ENCODE results near the gene ATP2C2. TPM values are rescaled to one million over a fixed set of nuclear protein-coding genes. Genes with fewer than 3 reads are reported as not detected.

Gene ATP2C2
- total RNA-seq, 1 experiment from 2014 or later, result 4.0 TPM

GRCh38 chr16:84408314-84408690 lies 40.0 kb downstream of the ATP2C2 start:
- no peak overlapping the region for H3K4me3 Mint-ChIP-seq
- TF ChIP-seq, protein P1, sequence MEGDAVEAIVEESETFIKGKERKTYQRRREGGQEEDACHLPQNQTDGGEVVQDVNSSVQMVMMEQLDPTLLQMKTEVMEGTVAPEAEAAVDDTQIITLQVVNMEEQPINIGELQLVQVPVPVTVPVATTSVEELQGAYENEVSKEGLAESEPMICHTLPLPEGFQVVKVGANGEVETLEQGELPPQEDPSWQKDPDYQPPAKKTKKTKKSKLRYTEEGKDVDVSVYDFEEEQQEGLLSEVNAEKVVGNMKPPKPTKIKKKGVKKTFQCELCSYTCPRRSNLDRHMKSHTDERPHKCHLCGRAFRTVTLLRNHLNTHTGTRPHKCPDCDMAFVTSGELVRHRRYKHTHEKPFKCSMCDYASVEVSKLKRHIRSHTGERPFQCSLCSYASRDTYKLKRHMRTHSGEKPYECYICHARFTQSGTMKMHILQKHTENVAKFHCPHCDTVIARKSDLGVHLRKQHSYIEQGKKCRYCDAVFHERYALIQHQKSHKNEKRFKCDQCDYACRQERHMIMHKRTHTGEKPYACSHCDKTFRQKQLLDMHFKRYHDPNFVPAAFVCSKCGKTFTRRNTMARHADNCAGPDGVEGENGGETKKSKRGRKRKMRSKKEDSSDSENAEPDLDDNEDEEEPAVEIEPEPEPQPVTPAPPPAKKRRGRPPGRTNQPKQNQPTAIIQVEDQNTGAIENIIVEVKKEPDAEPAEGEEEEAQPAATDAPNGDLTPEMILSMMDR (conservative IDR thresholded peaks at IDR 0.05), result no peak
- no peak overlapping the region for H3K14ac ChIP-seq (ENCODE audit: insufficient read depth, low read length)
- H2AK5ac ChIP-seq (ENCODE audit: insufficient read length, low read length), result no peak overlapping the region
- no peak overlapping the region for H4K5ac ChIP-seq (ENCODE audit: insufficient read length, low read depth, low read length)
- H2BK12ac ChIP-seq (ENCODE audit: insufficient read length, low read depth, low read length), result no peak overlapping the region
- no peak overlapping the region for H4K8ac ChIP-seq (replicated peaks; ENCODE audit: insufficient read length, low read depth, low read length)
- H3K36me3 Mint-ChIP-seq (ENCODE audit: insufficient read depth in 1 of 3, low read depth in 3 of 3), result no peaks in the 10 kb centered on the region
- H2BK120ac ChIP-seq (ENCODE audit: low read depth, low read length, poor library complexity, severe bottlenecking), result no peak overlapping the region
- H3K23me2 ChIP-seq (ENCODE audit: insufficient read length, low read depth, low read length, poor library complexity, severe bottlenecking), result no peaks in the 10 kb centered on the region
- H3K56ac ChIP-seq (ENCODE audit: insufficient read length, low read depth, low read length), result no peak overlapping the region
- peaks cover 7% of the 10 kb centered on the region; the same call in 1 of the 2 replicates for H3K27me3 Mint-ChIP-seq (ENCODE audit: low read depth)
- no peaks in the 10 kb centered on the region for H3K79me1 ChIP-seq (ENCODE audit: insufficient read depth, low read depth, low read length, poor library complexity, severe bottlenecking)
- no peaks in the 10 kb centered on the region for H3K4me1 ChIP-seq (ENCODE audit: insufficient read depth, low read length)
- H3K27ac ChIP-seq (ENCODE audit: insufficient read length, low read depth, low read length), result no peak overlapping the region
- DNase-seq, result no peak
- WGBS (ENCODE audit: extremely low coverage, insufficient read length, low lambda C conversion rate), result no CpG with 5 or more reads among the region's 10 CpGs
- no peaks in the 10 kb centered on the region; a peak in 1 of 5 replicates for H3K9me3 Mint-ChIP-seq
- H3T11ph ChIP-seq (ENCODE audit: low read length), result no peak overlapping the region
- H3K4me2 ChIP-seq (ENCODE audit: insufficient read depth, insufficient read length, low read length), result no peak overlapping the region
- no peak overlapping the region for H3K27ac Mint-ChIP-seq
- no peak overlapping the region for H2AFZ ChIP-seq (ENCODE audit: low read length)
- no peaks in the 10 kb centered on the region for H3K9me3 ChIP-seq (ENCODE audit: control insufficient read depth, low read depth, low read length)
- no peaks in the 10 kb centered on the region for H3K27me3 ChIP-seq (ENCODE audit: insufficient read depth, low read length)
- H4K20me1 ChIP-seq (ENCODE audit: control insufficient read depth, insufficient read depth, insufficient read length), result no peaks in the 10 kb centered on the region
- no peaks in the 10 kb centered on the region for H3K79me2 ChIP-seq (ENCODE audit: insufficient read depth, low read length)
- H3K9ac ChIP-seq (ENCODE audit: extremely low read depth, insufficient read length, low read length), result no peak overlapping the region
- H2BK15ac ChIP-seq (ENCODE audit: low read depth, low read length), result no peak overlapping the region
- H2BK5ac ChIP-seq (ENCODE audit: insufficient read length, low read length), result no peak overlapping the region
- H3K4ac ChIP-seq (ENCODE audit: low read depth, low read length), result no peak overlapping the region
- no peak overlapping the region for H3K23ac ChIP-seq (ENCODE audit: insufficient read length, low read depth, low read length)
- no peak overlapping the region for H2BK20ac ChIP-seq (ENCODE audit: low read depth, low read length, poor library complexity, severe bottlenecking)
- H4K91ac ChIP-seq (ENCODE audit: insufficient read length, low read depth, low read length), result no peak overlapping the region
- no peak overlapping the region for H3K18ac ChIP-seq (ENCODE audit: insufficient read length, low read depth, low read length)
- no peaks in the 10 kb centered on the region for H3K4me1 Mint-ChIP-seq

Data from H9 (cell line).